ENCODE measurements around the gene LAMTOR2. TPM values are rescaled to one million over a fixed set of nuclear protein-coding genes. Genes with fewer than 3 reads are reported as not detected.
A peak's percentile ranks its signal among the peaks of the same experiment; 100 is the strongest.

LAMTOR2 gene
- total and polyA plus RNA-seq, 2 of the 8 experiments (the other 6 are each of a cell fraction or from before 2014, with no cell fraction given) = 54.7 to 122 TPM

DNA sequence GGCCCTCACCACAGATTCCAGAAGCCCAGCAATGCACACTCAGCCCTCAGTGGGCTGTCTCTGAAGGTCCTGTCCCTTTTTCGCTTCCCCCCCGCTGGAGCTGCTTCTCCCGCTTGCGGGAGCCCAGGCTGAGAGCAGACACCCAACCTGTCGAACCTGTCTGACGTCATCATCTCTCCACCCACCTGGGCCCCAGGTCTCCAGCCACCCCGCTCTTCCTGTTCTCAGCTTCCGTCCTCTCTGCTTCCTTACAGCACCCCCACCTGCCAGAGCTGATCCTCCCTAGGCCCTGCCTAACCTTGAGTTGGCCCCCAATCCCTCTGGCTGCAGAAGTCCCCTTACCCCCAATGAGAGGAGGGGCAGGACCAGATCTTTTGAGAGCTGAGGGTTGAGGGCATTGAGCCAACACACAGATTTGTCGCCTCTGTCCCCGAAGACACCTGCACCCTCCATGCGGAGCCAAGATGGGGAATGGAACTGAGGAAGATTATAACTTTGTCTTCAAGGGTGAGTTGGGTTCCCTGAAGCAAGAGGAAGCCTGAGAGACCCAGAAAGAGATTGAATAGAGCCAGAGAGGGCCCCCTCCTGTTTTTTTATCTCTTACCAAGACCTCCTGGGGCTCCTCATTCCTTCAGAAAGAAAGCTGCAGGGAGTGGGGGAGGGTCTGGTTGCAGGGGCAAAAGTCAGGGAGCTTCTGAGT, 6.5 kb downstream of the LAMTOR2 start, which contains the start of gene RAB25:
Gene RAB25 (plus strand): TSS at position 224 of the 700 bp plus-strand sequence. CDS start 241 bp downstream, at position 465.
- no peak within 1 kb of the TSS for H2AFZ ChIP-seq (ENCODE audit: low read length)
- H2BK20ac ChIP-seq (ENCODE audit: low read length) = peak within 1 kb of the TSS; percentile 62; the same call in 1 of the 2 replicates
- POLR2A ChIA-PET (ENCODE audit: partially characterized antibody) = interaction anchor here (0.7 to 7.3 kb wide), 18 partner anchors 8 to 189 kb away, joined by 3 to 88 read pairs (median 5); partner anchors contain the start of genes ARHGEF2, LAMTOR2, MEX3A and PMF1
- no peak within 1 kb of the TSS for H2BK120ac ChIP-seq (replicated peaks; ENCODE audit: low read depth, low read length)
- no peaks in the 10 kb centered on the region for H3K9me3 ChIP-seq (ENCODE audit: insufficient read depth in 2 of 2, low read depth in 1 of 2, low read length in 1 of 2)
- H2BK12ac ChIP-seq (ENCODE audit: low read depth, low read length) = peak within 1 kb of the TSS; percentile 92; the same call in 1 of the 2 replicates
- H3K23ac ChIP-seq (ENCODE audit: insufficient read length) = no peak within 1 kb of the TSS
- peak; percentile 66 to 84 for DNase-seq (ENCODE audit: low read depth in 1 of 2, low spot score in 2 of 2)
- H3K79me1 ChIP-seq (ENCODE audit: low read depth, low read length) = no peaks in the 10 kb centered on the region
- H3K4me3 ChIP-seq (ENCODE audit: extremely low read depth in 1 of 4, insufficient read depth in 2 of 4, low read depth in 3 of 4, low read length in 4 of 4) = peak within 1 kb of the TSS; percentile 39 to 65 (median 52)
- peaks cover 0 to 6% of the 10 kb centered on the region in 2 experiments; a peak in 1 of 4 replicates for H3K79me2 ChIP-seq (ENCODE audit: control insufficient read depth in 1 of 2, insufficient read depth in 2 of 2, low read length in 2 of 2)
- WGBS, 2 experiments (ENCODE audit: extremely low coverage in 1 of 2, insufficient coverage in 1 of 2, insufficient read length in 1 of 2, insufficient replicate concordance in 2 of 2, low coverage in 1 of 2, low lambda C conversion rate in 2 of 2, missing lambda C conversion rate in 1 of 2) = 6% methylated on average over 11 of the region's 11 CpGs; no CpG with 5 or more reads in 1 of the 2 experiments
- H4K5ac ChIP-seq (ENCODE audit: insufficient read length, low read depth, low read length) = peak within 1 kb of the TSS; percentile 89
- peaks cover 0 to 7% (median 4%) of the 10 kb centered on the region in 4 experiments; a peak in 1 of 8 replicates for H3K36me3 ChIP-seq (ENCODE audit: control insufficient read depth in 2 of 4, insufficient read depth in 4 of 4, low read length in 3 of 4)
- peak within 1 kb of the TSS; percentile 76 to 88 for H3K4me2 ChIP-seq (ENCODE audit: insufficient read depth in 1 of 2, low read depth in 2 of 2, low read length in 2 of 2)
- no peak within 1 kb of the TSS; the same call in 1 of the 2 replicates for H2BK15ac ChIP-seq (ENCODE audit: low read length)
- H3K4me1 ChIP-seq (replicated peaks in 1 of 4; ENCODE audit: control insufficient read depth in 3 of 4, insufficient read depth in 4 of 4, low read length in 3 of 4) = peaks cover 0 to 22% (median 11%) of the 10 kb centered on the region in 4 experiments; a peak in 6 of 7 replicates
- peak within 1 kb of the TSS; percentile 26 for H3K56ac ChIP-seq (replicated peaks; ENCODE audit: insufficient read length, low read depth, low read length)
- no peak within 1 kb of the TSS for H3K14ac ChIP-seq (ENCODE audit: insufficient read length)
- peak within 1 kb of the TSS; percentile 57; the same call in 1 of the 2 replicates for H2AK5ac ChIP-seq (ENCODE audit: low read depth, low read length)
- H4K8ac ChIP-seq (ENCODE audit: extremely low read depth, insufficient read depth, low read length) = peak within 1 kb of the TSS; percentile 81; the same call in 1 of the 2 replicates
- H3K27me3 ChIP-seq (replicated peaks in 1 of 4; ENCODE audit: control insufficient read depth in 3 of 4, extremely low read depth in 1 of 4, insufficient read depth in 3 of 4, low read length in 3 of 4) = no peaks in the 10 kb centered on the region
- peak within 1 kb of the TSS in 3 of 4 experiments; percentile 68 to 82 (median 72); a peak in 6 of 7 replicates for H3K9ac ChIP-seq (replicated peaks in 1 of 4; ENCODE audit: extremely low read depth in 1 of 4, low read depth in 3 of 4, low read length in 3 of 4)
- peak within 1 kb of the TSS; percentile 89 for H3K18ac ChIP-seq (ENCODE audit: extremely low read depth, low read length)
- CTCF ChIA-PET (ENCODE audit: partially characterized antibody) = interaction anchor here (0.7 to 6.2 kb wide), 12 partner anchors 9 to 86 kb away, joined by 3 to 23 read pairs (median 4); no protein-coding TSS in a partner anchor
- H3K4ac ChIP-seq (replicated peaks; ENCODE audit: insufficient read length, low read depth, low read length) = no peak within 1 kb of the TSS
- peak within 1 kb of the TSS; percentile 95 for H2BK5ac ChIP-seq (ENCODE audit: low read depth, low read length)
- no peak for FAIRE-seq
- H4K20me1 ChIP-seq (replicated peaks in 1 of 2; ENCODE audit: control insufficient read depth in 1 of 2, insufficient read depth in 2 of 2, low read length in 2 of 2) = peaks cover 3 to 9% of the 10 kb centered on the region in 2 experiments
- H3K27ac ChIP-seq (ENCODE audit: low read depth, low read length) = peak within 1 kb of the TSS; percentile 93
- H3K23me2 ChIP-seq (ENCODE audit: low read depth, low read length) = peaks cover 10% of the 10 kb centered on the region
- peak within 1 kb of the TSS; percentile 13 for H4K91ac ChIP-seq (replicated peaks; ENCODE audit: insufficient read length, low read length)
- TF ChIP-seq NANOG (IDR thresholded peaks at IDR 0.05; ENCODE audit: insufficient read depth, low read depth, low read length, poor library complexity, severe bottlenecking) = peak; percentile 73
- TF ChIP-seq JUND (IDR thresholded peaks at IDR 0.05; ENCODE audit: low read length) = peak; percentile 93
- TF ChIP-seq, protein P1, sequence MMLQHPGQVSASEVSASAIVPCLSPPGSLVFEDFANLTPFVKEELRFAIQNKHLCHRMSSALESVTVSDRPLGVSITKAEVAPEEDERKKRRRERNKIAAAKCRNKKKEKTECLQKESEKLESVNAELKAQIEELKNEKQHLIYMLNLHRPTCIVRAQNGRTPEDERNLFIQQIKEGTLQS (IDR thresholded peaks at IDR 0.05; ENCODE audit: insufficient read depth, low read depth, low read length) = 0 out of 2 replicates have a peak, but pooled peaks have one; percentile 19
- TF ChIP-seq SRF (IDR thresholded peaks at IDR 0.05; ENCODE audit: low read depth, low read length) = no peak
- TF ChIP-seq BCL11A (IDR thresholded peaks at IDR 0.05; ENCODE audit: low read depth in 2 of 2, low read length in 2 of 2) = peak in 1 of 2 experiments; percentile 21
- TF ChIP-seq PHF8 (conservative IDR thresholded peaks at IDR 0.05; ENCODE audit: low read depth, low read length) = 0 out of 2 replicates have a peak, but pooled peaks have one; percentile 20
- TF ChIP-seq TAF1 (IDR thresholded peaks at IDR 0.05; ENCODE audit: low read depth, low read length) = peak; percentile 46; the same call in 1 of the 2 replicates
- peak in 1 of 2 experiments; percentile 61; a peak in 1 of 4 replicates for TF ChIP-seq HDAC2 (IDR thresholded peaks at IDR 0.05; ENCODE audit: borderline replicate concordance in 1 of 2, low read depth in 2 of 2, low read length in 2 of 2)
- no peak for TF ChIP-seq SP2 (IDR thresholded peaks at IDR 0.05; ENCODE audit: low read length)
- TF ChIP-seq SP1 (IDR thresholded peaks at IDR 0.05; ENCODE audit: low read depth, low read length) = peak; percentile 67
